ENCODE data around the gene MRPS6.

- TF ChIP-seq EZH2phosphoT487 (IDR thresholded peaks at IDR 0.05; ENCODE audit: insufficient read depth, low read depth) = no peak
- TF ChIP-seq EZH2 (IDR thresholded peaks at IDR 0.05; ENCODE audit: insufficient read depth, poor library complexity, severe bottlenecking) = no peak
Observed at GRCh38 chr21:34144224-34144623, 70.8 kb downstream of the MRPS6 start.
